Fibroblast of lung (primary cell): ENCODE results near the gene ENG.

ENCODE experiments used
- CTCF ChIP-seq, 2 donors: IDR thresholded peaks in 1 of 2; conservative IDR thresholded peaks in 1 of 2; 1 replicate in 1 of 2; 2 replicates in 1 of 2; pipeline ENCODE4 v1.5.1; 2011 to 2012; ENCODE audit warnings: low read length in 2 of 2, control low read depth in 1 of 2, inconsistent platforms in 1 of 2, low read depth in 1 of 2, mild to moderate bottlenecking in 1 of 2
- EZH2 ChIP-seq: IDR thresholded peaks from 2 replicates; pipeline ENCODE4 v1.5.1; 2012; ENCODE audit warnings: low read length, control low read depth, mild to moderate bottlenecking; ENCODE audit errors: missing control alignments

- TF ChIP-seq CTCF (conservative IDR thresholded peaks at IDR 0.05 in 1 of 2, IDR thresholded peaks at IDR 0.05 in 1 of 2; ENCODE audit: low read depth in 1 of 2, low read length in 2 of 2) = no peak
- no peak for TF ChIP-seq EZH2
These were observed 502 bp upstream of the ENG start for GRCh38 chr9:127854960-127855359.
